ENCODE measurements around the gene FSD2. TPM values are rescaled to one million over a fixed set of nuclear protein-coding genes. Genes with fewer than 3 reads are reported as not detected.
A peak's percentile ranks its signal among the peaks of the same experiment; 100 is the strongest.

FSD2 gene
- total RNA-seq, 1 donor from 2014 or later: not detected

DNA sequence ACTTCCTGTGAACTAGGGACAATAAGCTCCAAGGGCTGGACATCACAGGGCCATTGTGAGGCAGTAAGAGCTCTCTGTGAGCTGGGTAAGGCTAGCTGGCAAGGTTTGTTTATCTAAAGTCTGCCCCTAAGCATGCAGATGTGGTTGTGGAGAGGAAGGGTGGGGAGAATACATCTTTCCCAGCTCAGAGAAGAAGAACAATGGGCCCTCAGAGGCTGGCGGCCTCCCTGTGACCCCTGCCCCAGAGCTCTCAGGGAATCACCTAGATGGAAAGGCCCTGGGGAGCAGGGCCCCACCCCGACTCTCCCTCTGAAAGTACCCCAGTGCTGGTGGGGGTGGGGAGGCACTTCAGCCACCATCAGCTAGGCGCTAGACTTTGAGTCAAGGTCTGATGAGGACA is 91.9 kb downstream of the FSD2 start:
- no peak overlapping the region for H3K4me3 Mint-ChIP-seq
- DNase-seq (ENCODE audit: extremely low spot score, unreplicated experiment): no peak
- no peak overlapping the region for H3K27ac Mint-ChIP-seq
- no peaks in the 10 kb centered on the region for H3K36me3 Mint-ChIP-seq
- peaks cover 34% of the 10 kb centered on the region for H3K27me3 Mint-ChIP-seq
- H3K9me3 Mint-ChIP-seq: no peaks in the 10 kb centered on the region
- TF ChIP-seq, protein P1, sequence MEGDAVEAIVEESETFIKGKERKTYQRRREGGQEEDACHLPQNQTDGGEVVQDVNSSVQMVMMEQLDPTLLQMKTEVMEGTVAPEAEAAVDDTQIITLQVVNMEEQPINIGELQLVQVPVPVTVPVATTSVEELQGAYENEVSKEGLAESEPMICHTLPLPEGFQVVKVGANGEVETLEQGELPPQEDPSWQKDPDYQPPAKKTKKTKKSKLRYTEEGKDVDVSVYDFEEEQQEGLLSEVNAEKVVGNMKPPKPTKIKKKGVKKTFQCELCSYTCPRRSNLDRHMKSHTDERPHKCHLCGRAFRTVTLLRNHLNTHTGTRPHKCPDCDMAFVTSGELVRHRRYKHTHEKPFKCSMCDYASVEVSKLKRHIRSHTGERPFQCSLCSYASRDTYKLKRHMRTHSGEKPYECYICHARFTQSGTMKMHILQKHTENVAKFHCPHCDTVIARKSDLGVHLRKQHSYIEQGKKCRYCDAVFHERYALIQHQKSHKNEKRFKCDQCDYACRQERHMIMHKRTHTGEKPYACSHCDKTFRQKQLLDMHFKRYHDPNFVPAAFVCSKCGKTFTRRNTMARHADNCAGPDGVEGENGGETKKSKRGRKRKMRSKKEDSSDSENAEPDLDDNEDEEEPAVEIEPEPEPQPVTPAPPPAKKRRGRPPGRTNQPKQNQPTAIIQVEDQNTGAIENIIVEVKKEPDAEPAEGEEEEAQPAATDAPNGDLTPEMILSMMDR (conservative IDR thresholded peaks at IDR 0.05): no peak
- H3K4me1 Mint-ChIP-seq (ENCODE audit: unreplicated experiment): no peaks in the 10 kb centered on the region

DNA sequence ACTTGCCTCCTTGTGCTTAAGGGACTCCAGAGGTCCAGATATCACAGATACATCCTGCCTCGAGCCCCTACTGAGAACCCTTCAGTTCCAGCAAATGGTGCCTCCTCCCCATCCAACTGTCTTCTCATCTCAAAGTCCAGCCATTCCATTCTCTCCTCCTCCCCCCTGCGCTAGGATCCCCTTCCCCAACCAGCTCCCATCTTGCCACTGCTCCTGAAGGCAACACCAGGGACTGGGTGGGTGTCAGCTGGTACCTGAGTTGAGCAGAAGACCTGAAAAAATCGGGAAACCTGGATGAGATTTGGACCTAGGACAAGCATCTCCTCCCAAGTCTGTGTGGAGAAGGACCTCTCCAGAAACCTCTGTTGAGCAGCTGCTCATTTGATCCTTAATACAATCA is 93.8 kb downstream of the FSD2 start:
- TF ChIP-seq, protein P1 (conservative IDR thresholded peaks at IDR 0.05): no peak
- DNase-seq (ENCODE audit: extremely low spot score, unreplicated experiment): no peak
- H3K27ac Mint-ChIP-seq: no peak overlapping the region
- H3K36me3 Mint-ChIP-seq: no peaks in the 10 kb centered on the region
- H3K4me1 Mint-ChIP-seq (ENCODE audit: unreplicated experiment): no peaks in the 10 kb centered on the region
- H3K4me3 Mint-ChIP-seq: peak overlapping the region; percentile 62
- H3K27me3 Mint-ChIP-seq: peaks cover 28% of the 10 kb centered on the region
- no peaks in the 10 kb centered on the region for H3K9me3 Mint-ChIP-seq

DNA sequence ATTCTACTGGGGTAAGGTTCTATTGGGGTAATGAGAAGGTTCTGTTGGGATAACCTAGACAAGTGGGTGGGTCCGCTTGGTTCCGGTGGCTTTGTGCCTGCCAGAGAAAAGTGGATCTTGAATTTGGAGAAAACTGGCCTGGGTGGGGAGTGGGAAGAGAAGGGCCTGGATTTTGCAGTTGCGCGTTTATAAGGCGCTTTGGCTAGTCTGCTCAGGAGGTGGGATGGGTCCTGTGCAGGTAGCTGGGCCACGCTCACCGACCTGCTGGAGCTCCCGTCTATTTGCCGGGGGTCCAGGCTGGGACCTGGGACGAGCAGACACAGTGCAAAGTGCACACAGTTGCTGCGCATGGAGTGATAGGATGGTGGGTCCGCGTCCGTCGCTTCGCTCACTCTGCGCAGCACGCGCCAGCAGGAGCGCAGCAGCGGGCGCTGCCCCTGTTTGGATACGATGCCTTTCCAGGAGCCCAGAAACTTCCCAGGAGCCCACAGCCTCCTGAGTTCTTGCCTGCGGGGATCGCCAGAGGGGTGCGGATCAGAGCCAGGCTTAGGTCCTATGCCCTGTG is 94.9 kb downstream of the FSD2 start:
- H3K27me3 Mint-ChIP-seq: peaks cover 28% of the 10 kb centered on the region
- no peak for DNase-seq (ENCODE audit: extremely low spot score, unreplicated experiment)
- H3K27ac Mint-ChIP-seq: no peak overlapping the region
- H3K4me3 Mint-ChIP-seq: peak overlapping the region; percentile 64
- H3K9me3 Mint-ChIP-seq: no peaks in the 10 kb centered on the region
- TF ChIP-seq, protein P1 (conservative IDR thresholded peaks at IDR 0.05): no peak
- no peaks in the 10 kb centered on the region for H3K36me3 Mint-ChIP-seq
- H3K4me1 Mint-ChIP-seq (ENCODE audit: unreplicated experiment): no peaks in the 10 kb centered on the region

DNA sequence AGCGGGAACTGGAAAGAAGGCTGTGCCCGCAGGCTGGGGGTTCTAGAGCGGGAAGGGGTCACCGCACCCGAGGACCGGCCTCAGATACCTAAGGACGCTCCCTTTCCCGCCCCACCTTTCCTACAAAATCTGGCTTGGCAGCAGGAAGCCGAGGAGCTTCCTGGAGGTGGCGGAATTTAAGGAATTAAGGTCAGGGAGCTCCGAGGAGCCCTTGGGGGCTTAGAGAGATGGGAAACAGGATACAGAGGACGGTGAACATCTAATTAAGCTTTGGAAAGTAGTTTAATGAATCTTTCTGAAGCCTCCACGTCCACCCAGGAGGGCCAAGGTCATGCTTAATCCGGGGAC is 95.7 kb downstream of the FSD2 start:
- Mint-ChIP-seq H3K4me3 (peak overlapping the region; percentile 64), H3K27ac (no peak overlapping the region), H3K36me3 (no peaks in the 10 kb centered on the region), H3K9me3 (no peaks in the 10 kb centered on the region), H3K4me1 (ENCODE audit: unreplicated experiment) (no peaks in the 10 kb centered on the region), H3K27me3 (peaks cover 22% of the 10 kb centered on the region)
- DNase-seq (ENCODE audit: extremely low spot score, unreplicated experiment): no peak
- TF ChIP-seq, protein P1 (conservative IDR thresholded peaks at IDR 0.05): no peak

DNA sequence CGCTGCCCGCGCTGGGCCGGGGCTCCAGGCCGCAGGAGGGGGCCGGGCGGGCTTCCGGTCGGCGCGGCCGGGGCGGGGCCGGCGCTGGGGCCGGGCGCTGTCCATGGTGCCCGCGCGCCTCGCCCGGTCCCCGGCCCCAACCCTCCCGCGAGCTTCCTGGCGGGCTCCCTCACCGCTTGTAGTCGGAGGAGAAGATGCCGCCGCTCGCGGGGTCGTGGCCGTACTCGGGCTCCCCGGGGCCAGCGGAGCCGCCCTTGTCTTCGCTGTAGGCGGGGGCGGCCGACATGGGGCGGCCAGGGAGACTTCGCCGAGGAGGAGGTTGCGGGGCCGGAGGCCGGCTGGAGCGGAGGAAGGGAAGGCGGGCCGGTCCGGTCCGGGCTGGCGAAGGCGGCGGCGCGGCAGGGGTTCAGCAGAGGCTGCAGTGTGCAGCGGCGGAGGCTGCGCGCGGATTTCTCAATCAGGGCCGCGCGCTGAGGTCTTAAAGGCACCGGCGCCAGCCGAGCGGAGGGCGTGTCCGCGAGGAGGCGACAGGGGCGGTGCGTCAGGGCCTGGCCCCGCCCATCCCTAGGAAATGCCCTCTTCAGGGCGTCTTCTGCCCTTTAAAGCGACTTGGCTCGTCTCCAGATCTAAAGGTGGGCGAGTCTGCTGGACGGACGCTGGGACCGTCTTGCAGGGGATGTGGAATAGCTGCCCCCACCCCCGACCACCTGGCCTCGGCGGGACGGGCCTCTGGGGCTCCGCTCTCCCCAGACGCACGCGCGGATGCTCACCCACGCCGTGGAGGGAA is 96.3 kb downstream of the FSD2 start, which contains the start of gene AP3B2:
Gene AP3B2 (minus strand): TSS at position 455 of the 787 bp plus-strand sequence. CDS start 169 bp downstream, at position 286.
- H3K4me3 Mint-ChIP-seq: peak within 1 kb of the TSS; percentile 81

More for the DNA sequence above, 96.3 kb downstream of the FSD2 start, which contains the start of gene AP3B2:
- TF ChIP-seq, protein P1 (conservative IDR thresholded peaks at IDR 0.05): no peak
- peak; percentile 82 for DNase-seq (ENCODE audit: extremely low spot score, unreplicated experiment)
- Mint-ChIP-seq H3K4me1 (ENCODE audit: unreplicated experiment) (no peaks in the 10 kb centered on the region), H3K9me3 (no peaks in the 10 kb centered on the region), H3K27me3 (peaks cover 19% of the 10 kb centered on the region), H3K27ac (no peak within 1 kb of the TSS), H3K36me3 (no peaks in the 10 kb centered on the region)

All from type B pancreatic cell (in vitro differentiated cells).